Neural progenitor cell (in vitro differentiated cells): ENCODE results near the gene PLVAP.

Source experiments
- CTCF ChIP-seq: fragments of 200-600 bp; sonication (generic); IDR thresholded peaks from 2 replicates; pipeline ENCODE4 v1.5.1; 2017; ENCODE audit warnings: antibody characterized with exemption, mild to moderate bottlenecking
- EZH2 ChIP-seq: fragments of 200-600 bp; sonication (generic); IDR thresholded peaks from 2 replicates; pipeline ENCODE4 v1.6.1; 2017; ENCODE audit warnings: antibody characterized with exemption, mild to moderate bottlenecking, moderate library complexity
- EZH2phosphoT487 ChIP-seq: fragments of 200-600 bp; sonication (generic); IDR thresholded peaks from 2 replicates; pipeline ENCODE4 v1.6.1; 2017; ENCODE audit warnings: antibody characterized with exemption

GRCh38 chr19:17311455-17312188, 65.5 kb downstream of the PLVAP start:
- TF ChIP-seq CTCF, result no peak
- TF ChIP-seq EZH2phosphoT487, result no peak
- no peak for TF ChIP-seq EZH2
